Central memory CD8-positive, alpha-beta T cell (primary cell): ENCODE results near the gene TRIM52.
"Not testable (repeated sequence)": the region's sequence is repeated elsewhere in the genome, so short reads cannot be mapped to it uniquely, and the experiment has no call there.

Source experiments
- ATAC-seq: fragments of 150-1000 bp; cut with Tn5 transposase; replicated peaks from 2 replicates; pipeline ENCODE4 v1.10.0; 2022; ENCODE audit warnings: mild to moderate bottlenecking, moderate FRiP score, moderate number of reproducible peaks; ENCODE audit not compliant: poor library complexity, severe bottlenecking; ENCODE audit errors: extremely low read depth
- DNase-seq, 2 donors: peaks; one replicate each; pipeline ENCODE4 v3.0.0; 2021; ENCODE audit warnings: low spot score in 2 of 2
- H3K27ac Mint-ChIP-seq: one replicate; pipeline ENCODE4 v1.8.0; 2022; ENCODE audit warnings: low read depth, mild to moderate bottlenecking, moderate library complexity, mixed read lengths
- H3K27me3 Mint-ChIP-seq: one replicate; pipeline ENCODE4 v1.8.0; 2022; ENCODE audit warnings: mixed read lengths
- H3K36me3 Mint-ChIP-seq: one replicate; pipeline ENCODE4 v1.8.0; 2022; ENCODE audit warnings: mild to moderate bottlenecking, moderate library complexity, mixed read lengths; ENCODE audit not compliant: insufficient read depth
- H3K4me1 Mint-ChIP-seq: one replicate; pipeline ENCODE4 v1.8.0; 2022; ENCODE audit warnings: mixed read lengths
- H3K4me3 Mint-ChIP-seq: one replicate; pipeline ENCODE4 v1.8.0; 2022; ENCODE audit warnings: mild to moderate bottlenecking, moderate library complexity, mixed read lengths
- H3K9me3 Mint-ChIP-seq: one replicate; pipeline ENCODE4 v1.8.0; 2022; ENCODE audit warnings: mixed read lengths

Gene TRIM52

DNA sequence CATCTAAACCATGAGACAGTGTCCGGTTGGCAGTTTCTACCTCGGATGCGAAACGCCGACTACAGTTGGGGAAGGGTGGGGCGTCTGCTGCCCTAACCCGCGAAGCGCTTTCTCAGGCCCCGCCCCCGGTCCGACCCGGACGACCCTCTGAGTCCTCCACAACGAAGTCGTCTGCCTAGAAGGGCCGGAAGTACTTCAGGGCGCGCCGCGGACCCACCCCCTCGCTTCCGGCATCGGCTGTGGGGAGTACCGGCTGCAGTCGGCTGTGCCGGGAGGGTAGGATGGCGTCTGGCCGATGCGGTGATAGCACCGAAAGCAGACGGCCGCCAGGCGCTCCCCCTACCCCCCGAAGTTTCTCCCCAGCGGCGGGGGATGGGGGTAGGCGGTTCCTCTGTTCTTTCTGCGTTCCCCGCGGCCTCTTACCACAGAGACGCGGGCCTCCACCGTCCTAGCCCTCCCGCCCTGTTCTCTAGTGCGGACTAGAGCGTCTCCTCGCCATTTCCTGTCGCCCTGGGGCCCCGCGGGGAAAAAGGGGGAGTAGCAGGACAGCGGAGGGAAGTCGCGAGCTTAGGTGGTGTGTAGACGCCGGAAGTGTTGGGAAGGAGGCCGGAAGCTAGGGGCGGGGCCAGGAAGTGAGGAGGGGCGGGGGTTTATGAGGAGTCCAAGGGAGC, 37.8 kb downstream of the TRIM52 start, which contains the start of gene TRIM41:
Gene TRIM41 (plus strand): TSS at position 224 of the 671 bp plus-strand sequence. CDS start 719 bp downstream, outside the sequence.
- Mint-ChIP-seq H3K27me3 (peaks cover 10% of the 10 kb centered on the region), H3K4me1 (peaks cover 63% of the 10 kb centered on the region), H3K27ac (peak within 1 kb of the TSS; percentile 93), H3K36me3 (peaks cover 56% of the 10 kb centered on the region), H3K4me3 (peak within 1 kb of the TSS; percentile 90), H3K9me3 (peaks cover 6% of the 10 kb centered on the region)
- ATAC-seq (peak; percentile 68), DNase-seq (peak; percentile 92 to 96)

DNA sequence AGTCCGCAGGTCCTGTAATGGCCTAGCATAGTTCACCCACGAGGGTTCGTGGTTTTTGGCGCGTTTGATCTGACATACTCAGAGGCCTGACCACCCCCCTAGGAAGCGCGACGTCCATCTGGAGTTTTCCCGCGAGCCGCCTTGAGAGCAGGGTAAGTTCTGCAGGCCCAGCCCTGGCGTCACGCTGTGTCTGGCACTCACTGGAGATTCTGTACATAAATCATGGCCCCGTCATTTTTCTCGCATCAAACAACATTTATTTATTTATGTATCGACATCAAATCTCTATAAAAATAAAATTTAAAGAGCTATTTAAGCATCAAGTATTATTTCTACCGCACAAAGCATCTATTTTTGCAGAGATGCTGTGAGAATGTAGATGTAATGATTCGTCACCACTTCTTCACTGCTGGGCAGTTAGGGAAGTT, 38.3 kb downstream of the TRIM52 start:
- peak overlapping the region; percentile 90 for H3K4me3 Mint-ChIP-seq
- DNase-seq (no peak), ATAC-seq (peak; percentile 6)
- H3K9me3 Mint-ChIP-seq = peaks cover 6% of the 10 kb centered on the region
- peak overlapping the region; percentile 93 for H3K27ac Mint-ChIP-seq
- H3K36me3 Mint-ChIP-seq = peaks cover 62% of the 10 kb centered on the region
- H3K4me1 Mint-ChIP-seq = peaks cover 68% of the 10 kb centered on the region
- peaks cover 10% of the 10 kb centered on the region for H3K27me3 Mint-ChIP-seq

- peaks cover 71% of the 10 kb centered on the region for H3K4me1 Mint-ChIP-seq
- peak; percentile 96 to 100 for DNase-seq
- peak; percentile 37 for ATAC-seq
- H3K27me3 Mint-ChIP-seq = peaks cover 10% of the 10 kb centered on the region
- H3K36me3 Mint-ChIP-seq = peaks cover 65% of the 10 kb centered on the region
- H3K9me3 Mint-ChIP-seq = peaks cover 6% of the 10 kb centered on the region
- H3K4me3 Mint-ChIP-seq = peak overlapping the region; percentile 90
- peak overlapping the region; percentile 93 for H3K27ac Mint-ChIP-seq
Observed at GRCh38 chr5:181221792-181222629, 38.9 kb downstream of the TRIM52 start.

DNA sequence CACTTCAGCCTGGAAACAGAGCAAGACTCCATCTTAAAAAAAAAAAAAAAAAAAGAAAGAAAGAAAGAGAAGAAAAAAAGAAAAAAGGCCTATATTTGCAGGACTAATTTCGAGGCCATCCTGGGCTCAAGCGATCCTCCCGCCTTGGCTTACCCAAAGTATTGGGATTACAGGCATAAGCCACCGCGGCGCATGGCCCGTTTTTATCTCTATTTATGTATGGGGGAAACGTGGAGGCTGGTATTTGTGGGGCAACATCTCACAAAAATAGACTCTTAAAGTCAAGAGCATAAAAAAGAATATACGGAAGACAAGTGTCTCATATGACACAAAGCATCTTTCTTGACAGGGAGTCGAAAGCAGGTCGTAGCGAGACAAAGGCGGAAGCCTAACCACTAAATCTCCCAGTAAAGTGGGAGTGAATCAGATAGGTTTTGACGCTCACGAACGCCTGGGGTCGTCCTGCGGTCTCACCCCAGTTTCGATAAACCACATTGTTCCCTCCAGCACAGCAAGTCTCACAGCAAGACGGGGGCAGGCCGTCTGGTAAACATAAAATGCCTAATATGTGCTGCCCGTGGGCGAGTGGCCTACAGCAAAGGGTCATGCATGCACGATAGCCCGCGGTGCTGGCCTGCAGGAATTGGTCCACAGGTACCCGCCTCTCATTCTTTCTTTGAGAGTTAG, 39.7 kb downstream of the TRIM52 start:
- DNase-seq = peak in 1 of 2 donors; percentile 78
- Mint-ChIP-seq H3K9me3 (peaks cover 6% of the 10 kb centered on the region), H3K27me3 (peaks cover 10% of the 10 kb centered on the region), H3K36me3 (peaks cover 68% of the 10 kb centered on the region), H3K4me3 (peak overlapping the region; percentile 90), H3K4me1 (peaks cover 75% of the 10 kb centered on the region), H3K27ac (peak overlapping the region; percentile 93)
- no peak for ATAC-seq

- peaks cover 71% of the 10 kb centered on the region for H3K4me1 Mint-ChIP-seq
- peak overlapping the region; percentile 64 for H3K4me3 Mint-ChIP-seq
- no peak for DNase-seq
- H3K9me3 Mint-ChIP-seq = peaks cover 6% of the 10 kb centered on the region
- no peak for ATAC-seq
- peaks cover 69% of the 10 kb centered on the region for H3K36me3 Mint-ChIP-seq
- H3K27ac Mint-ChIP-seq = peak overlapping the region; percentile 92
- H3K27me3 Mint-ChIP-seq = peaks cover 10% of the 10 kb centered on the region
Observed at GRCh38 chr5:181220178-181220515, 40.8 kb downstream of the TRIM52 start.

DNA sequence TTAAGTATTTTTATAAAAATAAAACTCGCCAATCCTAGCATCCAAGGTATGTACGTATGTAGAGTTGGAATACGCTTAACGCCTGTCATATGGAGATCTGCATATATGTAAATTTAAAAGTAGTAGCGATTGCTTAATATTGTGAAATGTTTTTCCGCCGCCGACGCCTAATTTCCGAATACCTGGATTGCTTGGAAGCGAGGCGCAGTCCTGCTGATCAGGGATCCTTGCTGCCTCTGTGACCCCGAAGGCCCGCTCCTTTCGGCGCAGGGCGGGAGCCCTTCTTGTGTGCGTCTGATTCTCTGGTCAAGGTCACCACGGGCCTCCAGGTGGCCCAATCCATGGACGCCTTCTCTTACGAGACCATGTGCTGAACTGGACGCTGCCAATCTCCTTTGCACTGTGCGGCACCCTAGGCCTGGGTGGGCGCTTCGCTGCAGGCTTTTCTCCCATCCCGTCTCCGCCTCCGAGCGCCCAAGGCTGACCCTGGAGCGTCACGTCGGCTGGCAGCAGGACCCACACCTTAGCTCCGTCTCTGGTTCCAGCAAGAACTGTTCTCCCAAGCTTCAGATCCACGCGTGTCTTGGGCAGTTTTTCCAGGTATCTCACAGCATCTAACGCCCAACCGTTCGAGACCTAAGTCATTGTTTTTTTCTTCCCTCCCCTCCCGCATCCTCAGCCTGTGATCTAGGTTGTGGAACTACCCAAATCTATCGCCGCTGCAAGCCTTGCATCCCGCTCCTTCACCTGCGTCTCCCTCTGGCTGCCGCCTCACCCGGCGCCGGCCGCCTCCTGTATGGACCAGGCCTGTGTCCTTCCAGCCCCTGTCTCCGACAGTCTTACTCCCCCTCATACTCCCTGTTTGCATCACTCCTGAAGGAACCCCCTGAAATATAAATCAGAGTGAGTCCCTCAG, 41.4 kb downstream of the TRIM52 start:
- DNase-seq = no peak
- Mint-ChIP-seq H3K4me3 (peak overlapping the region; percentile 64), H3K27me3 (peaks cover 10% of the 10 kb centered on the region), H3K4me1 (peaks cover 68% of the 10 kb centered on the region), H3K27ac (peak overlapping the region; percentile 92), H3K9me3 (peaks cover 6% of the 10 kb centered on the region), H3K36me3 (peaks cover 69% of the 10 kb centered on the region)
- no peak for ATAC-seq

DNA sequence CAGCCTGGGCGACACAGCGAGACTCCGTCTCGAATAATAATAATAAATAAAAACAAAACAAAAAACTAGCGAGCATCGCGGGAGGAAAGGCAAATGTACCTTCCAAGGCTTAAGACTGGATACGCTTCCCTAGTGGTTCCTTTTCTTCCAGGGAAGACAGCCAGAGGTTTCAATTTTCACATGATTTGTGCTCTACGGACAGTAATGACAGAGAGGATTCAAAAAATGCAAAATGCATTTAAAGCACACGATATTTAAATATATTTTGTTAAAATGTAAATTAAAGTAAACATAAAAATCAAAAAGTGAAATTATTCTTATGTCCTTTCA, 42.2 kb downstream of the TRIM52 start:
- Mint-ChIP-seq H3K9me3 (peaks cover 6% of the 10 kb centered on the region), H3K27ac (peak overlapping the region; percentile 85), H3K27me3 (peaks cover 10% of the 10 kb centered on the region), H3K36me3 (peaks cover 64% of the 10 kb centered on the region), H3K4me1 (peaks cover 61% of the 10 kb centered on the region), H3K4me3 (peak overlapping the region; percentile 83)
- no peak for ATAC-seq
- DNase-seq = no peak

- DNase-seq (no peak), ATAC-seq (peak; percentile 10)
- peak overlapping the region; percentile 83 for H3K4me3 Mint-ChIP-seq
- peak overlapping the region; percentile 85 for H3K27ac Mint-ChIP-seq
- H3K36me3 Mint-ChIP-seq = peaks cover 54% of the 10 kb centered on the region
- H3K4me1 Mint-ChIP-seq = peaks cover 55% of the 10 kb centered on the region
- H3K9me3 Mint-ChIP-seq = peaks cover 6% of the 10 kb centered on the region
- H3K27me3 Mint-ChIP-seq = peaks cover 10% of the 10 kb centered on the region
Observed at GRCh38 chr5:181217803-181218062, 43.2 kb downstream of the TRIM52 start.

GRCh38 chr5:181217111-181217802, 43.7 kb downstream of the TRIM52 start:
- Mint-ChIP-seq H3K36me3 (peaks cover 49% of the 10 kb centered on the region), H3K9me3 (peaks cover 5% of the 10 kb centered on the region), H3K27me3 (peaks cover 6% of the 10 kb centered on the region), H3K4me3 (peak overlapping the region; percentile 83), H3K27ac (peak overlapping the region; percentile 85), H3K4me1 (peaks cover 50% of the 10 kb centered on the region)
- ATAC-seq (peak; percentile 27), DNase-seq (peak; percentile 45 to 58)

- H3K27ac Mint-ChIP-seq = peak overlapping the region; percentile 85
- no peaks in the 10 kb centered on the region for H3K9me3 Mint-ChIP-seq
- ATAC-seq (no peak), DNase-seq (no peak)
- no peaks in the 10 kb centered on the region for H3K27me3 Mint-ChIP-seq
- peak overlapping the region; percentile 83 for H3K4me3 Mint-ChIP-seq
- H3K36me3 Mint-ChIP-seq = peaks cover 40% of the 10 kb centered on the region
- peaks cover 41% of the 10 kb centered on the region for H3K4me1 Mint-ChIP-seq
Observed at GRCh38 chr5:181215997-181216989, 44.6 kb downstream of the TRIM52 start.

GRCh38 chr5:181214249-181214648, 46.7 kb downstream of the TRIM52 start:
- H3K9me3 Mint-ChIP-seq, DNase-seq, ATAC-seq, H3K4me3 Mint-ChIP-seq, H3K27ac Mint-ChIP-seq, H3K27me3 Mint-ChIP-seq: not testable (repeated sequence)
- Mint-ChIP-seq H3K36me3 (peaks cover 25% of the 10 kb centered on the region), H3K4me1 (peaks cover 24% of the 10 kb centered on the region)
